ENCODE data around the gene FARS2. TPM values are rescaled to one million over a fixed set of nuclear protein-coding genes. Genes with fewer than 3 reads are reported as not detected.

FARS2 gene
- total RNA-seq, 1 experiment from 2014 or later = 13.8 TPM

DNA sequence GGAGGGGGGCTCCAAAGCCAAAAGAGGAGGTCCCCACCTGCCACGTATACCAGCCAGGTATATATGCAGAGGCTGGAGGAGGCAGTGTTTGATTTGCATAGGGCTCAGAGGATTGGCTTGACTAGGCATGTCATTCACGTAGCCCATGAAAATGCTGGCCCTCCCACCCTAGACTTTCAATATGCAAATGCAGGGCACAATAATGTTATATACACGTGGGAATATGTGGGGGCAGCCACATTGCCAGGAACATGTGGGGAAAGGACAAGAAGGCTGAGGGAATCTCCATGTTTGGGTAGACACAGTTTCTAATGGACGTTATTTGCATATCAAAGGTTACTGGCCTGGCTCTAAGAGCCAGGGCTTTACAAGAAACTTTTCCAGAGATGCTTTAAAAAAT lies 301.8 kb downstream of the FARS2 start:
- intact Hi-C loops (cut with micrococcal nuclease) = no loop called here
- Histone ChIP-seq H3K36me3 (ENCODE audit: control insufficient read depth in 1 of 2, insufficient read depth in 2 of 2, low read length in 2 of 2) (no peaks in the 10 kb centered on the region), H3K27me3 (ENCODE audit: insufficient read depth, low read length) (no peaks in the 10 kb centered on the region), H3K9me2 (ENCODE audit: insufficient read depth) (no peaks in the 10 kb centered on the region), H3K9me3 (ENCODE audit: control insufficient read depth in 1 of 2, insufficient read depth in 1 of 2, low read depth in 1 of 2, low read length in 2 of 2) (no peaks in the 10 kb centered on the region), H3K79me2 (ENCODE audit: insufficient read depth, low read length) (no peaks in the 10 kb centered on the region), H3K4me1 (ENCODE audit: control insufficient read depth in 1 of 2, insufficient read depth in 2 of 2, low read length in 2 of 2) (peaks cover 0 to 6% of the 10 kb centered on the region in 2 experiments; a peak in 1 of 4 replicates), H3K27ac (ENCODE audit: low read depth, low read length) (no peak overlapping the region), H2AFZ (ENCODE audit: low read depth, low read length, poor library complexity, severe bottlenecking) (no peak overlapping the region), H3K9ac (ENCODE audit: low read length) (no peak overlapping the region), H3K4me3 (replicated peaks in 1 of 2; ENCODE audit: low read depth in 1 of 2, low read length in 2 of 2) (no peak overlapping the region), H4K20me1 (ENCODE audit: insufficient read depth) (no peaks in the 10 kb centered on the region), H3K4me2 (ENCODE audit: low read length) (no peak overlapping the region)
- no peak for TF ChIP-seq SIN3A (IDR thresholded peaks at IDR 0.05; ENCODE audit: low read depth)
- no peak for TF ChIP-seq EZH2 (IDR thresholded peaks at IDR 0.05)
- TF ChIP-seq ZFX (IDR thresholded peaks at IDR 0.05) = no peak
- TF ChIP-seq POLR2A (IDR thresholded peaks at IDR 0.05; ENCODE audit: borderline replicate concordance, extremely low read depth, insufficient read depth, insufficient read length) = no peak
- TF ChIP-seq, protein P1, sequence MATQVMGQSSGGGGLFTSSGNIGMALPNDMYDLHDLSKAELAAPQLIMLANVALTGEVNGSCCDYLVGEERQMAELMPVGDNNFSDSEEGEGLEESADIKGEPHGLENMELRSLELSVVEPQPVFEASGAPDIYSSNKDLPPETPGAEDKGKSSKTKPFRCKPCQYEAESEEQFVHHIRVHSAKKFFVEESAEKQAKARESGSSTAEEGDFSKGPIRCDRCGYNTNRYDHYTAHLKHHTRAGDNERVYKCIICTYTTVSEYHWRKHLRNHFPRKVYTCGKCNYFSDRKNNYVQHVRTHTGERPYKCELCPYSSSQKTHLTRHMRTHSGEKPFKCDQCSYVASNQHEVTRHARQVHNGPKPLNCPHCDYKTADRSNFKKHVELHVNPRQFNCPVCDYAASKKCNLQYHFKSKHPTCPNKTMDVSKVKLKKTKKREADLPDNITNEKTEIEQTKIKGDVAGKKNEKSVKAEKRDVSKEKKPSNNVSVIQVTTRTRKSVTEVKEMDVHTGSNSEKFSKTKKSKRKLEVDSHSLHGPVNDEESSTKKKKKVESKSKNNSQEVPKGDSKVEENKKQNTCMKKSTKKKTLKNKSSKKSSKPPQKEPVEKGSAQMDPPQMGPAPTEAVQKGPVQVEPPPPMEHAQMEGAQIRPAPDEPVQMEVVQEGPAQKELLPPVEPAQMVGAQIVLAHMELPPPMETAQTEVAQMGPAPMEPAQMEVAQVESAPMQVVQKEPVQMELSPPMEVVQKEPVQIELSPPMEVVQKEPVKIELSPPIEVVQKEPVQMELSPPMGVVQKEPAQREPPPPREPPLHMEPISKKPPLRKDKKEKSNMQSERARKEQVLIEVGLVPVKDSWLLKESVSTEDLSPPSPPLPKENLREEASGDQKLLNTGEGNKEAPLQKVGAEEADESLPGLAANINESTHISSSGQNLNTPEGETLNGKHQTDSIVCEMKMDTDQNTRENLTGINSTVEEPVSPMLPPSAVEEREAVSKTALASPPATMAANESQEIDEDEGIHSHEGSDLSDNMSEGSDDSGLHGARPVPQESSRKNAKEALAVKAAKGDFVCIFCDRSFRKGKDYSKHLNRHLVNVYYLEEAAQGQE (IDR thresholded peaks at IDR 0.05; ENCODE audit: low read depth) = no peak
- TF ChIP-seq TCF7L2 (IDR thresholded peaks at IDR 0.05; ENCODE audit: borderline replicate concordance, extremely low read depth, insufficient read depth, insufficient read length) = no peak
- TF ChIP-seq RAD21 (IDR thresholded peaks at IDR 0.05; ENCODE audit: low read depth) = no peak
- no peak for TF ChIP-seq EGR1 (IDR thresholded peaks at IDR 0.05; ENCODE audit: low read depth)
- TF ChIP-seq ELF1 (IDR thresholded peaks at IDR 0.05; ENCODE audit: borderline replicate concordance, low read depth) = no peak
- TF ChIP-seq FOSL1 (IDR thresholded peaks at IDR 0.05; ENCODE audit: low read depth) = no peak
- TF ChIP-seq POLR2AphosphoS5 (IDR thresholded peaks at IDR 0.05; ENCODE audit: low read depth, low read length) = no peak
- TF ChIP-seq, protein P2, sequence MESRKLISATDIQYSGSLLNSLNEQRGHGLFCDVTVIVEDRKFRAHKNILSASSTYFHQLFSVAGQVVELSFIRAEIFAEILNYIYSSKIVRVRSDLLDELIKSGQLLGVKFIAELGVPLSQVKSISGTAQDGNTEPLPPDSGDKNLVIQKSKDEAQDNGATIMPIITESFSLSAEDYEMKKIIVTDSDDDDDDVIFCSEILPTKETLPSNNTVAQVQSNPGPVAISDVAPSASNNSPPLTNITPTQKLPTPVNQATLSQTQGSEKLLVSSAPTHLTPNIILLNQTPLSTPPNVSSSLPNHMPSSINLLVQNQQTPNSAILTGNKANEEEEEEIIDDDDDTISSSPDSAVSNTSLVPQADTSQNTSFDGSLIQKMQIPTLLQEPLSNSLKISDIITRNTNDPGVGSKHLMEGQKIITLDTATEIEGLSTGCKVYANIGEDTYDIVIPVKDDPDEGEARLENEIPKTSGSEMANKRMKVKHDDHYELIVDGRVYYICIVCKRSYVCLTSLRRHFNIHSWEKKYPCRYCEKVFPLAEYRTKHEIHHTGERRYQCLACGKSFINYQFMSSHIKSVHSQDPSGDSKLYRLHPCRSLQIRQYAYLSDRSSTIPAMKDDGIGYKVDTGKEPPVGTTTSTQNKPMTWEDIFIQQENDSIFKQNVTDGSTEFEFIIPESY (IDR thresholded peaks at IDR 0.05; ENCODE audit: extremely low read depth, insufficient replicate concordance, low read length) = no peak
- no peak for TF ChIP-seq EZH2phosphoT487 (IDR thresholded peaks at IDR 0.05; ENCODE audit: borderline replicate concordance)
- TF ChIP-seq, protein P3, sequence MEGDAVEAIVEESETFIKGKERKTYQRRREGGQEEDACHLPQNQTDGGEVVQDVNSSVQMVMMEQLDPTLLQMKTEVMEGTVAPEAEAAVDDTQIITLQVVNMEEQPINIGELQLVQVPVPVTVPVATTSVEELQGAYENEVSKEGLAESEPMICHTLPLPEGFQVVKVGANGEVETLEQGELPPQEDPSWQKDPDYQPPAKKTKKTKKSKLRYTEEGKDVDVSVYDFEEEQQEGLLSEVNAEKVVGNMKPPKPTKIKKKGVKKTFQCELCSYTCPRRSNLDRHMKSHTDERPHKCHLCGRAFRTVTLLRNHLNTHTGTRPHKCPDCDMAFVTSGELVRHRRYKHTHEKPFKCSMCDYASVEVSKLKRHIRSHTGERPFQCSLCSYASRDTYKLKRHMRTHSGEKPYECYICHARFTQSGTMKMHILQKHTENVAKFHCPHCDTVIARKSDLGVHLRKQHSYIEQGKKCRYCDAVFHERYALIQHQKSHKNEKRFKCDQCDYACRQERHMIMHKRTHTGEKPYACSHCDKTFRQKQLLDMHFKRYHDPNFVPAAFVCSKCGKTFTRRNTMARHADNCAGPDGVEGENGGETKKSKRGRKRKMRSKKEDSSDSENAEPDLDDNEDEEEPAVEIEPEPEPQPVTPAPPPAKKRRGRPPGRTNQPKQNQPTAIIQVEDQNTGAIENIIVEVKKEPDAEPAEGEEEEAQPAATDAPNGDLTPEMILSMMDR (IDR thresholded peaks at IDR 0.05 in 2 of 3, conservative IDR thresholded peaks at IDR 0.05 in 1 of 3; ENCODE audit: borderline replicate concordance in 1 of 3, insufficient read depth in 1 of 3, low read depth in 2 of 3, low read length in 2 of 3) = no peak
- no peak for TF ChIP-seq JUND (IDR thresholded peaks at IDR 0.05)
- no peak for TF ChIP-seq SRF (IDR thresholded peaks at IDR 0.05; ENCODE audit: low read depth)
- TF ChIP-seq, protein P4, sequence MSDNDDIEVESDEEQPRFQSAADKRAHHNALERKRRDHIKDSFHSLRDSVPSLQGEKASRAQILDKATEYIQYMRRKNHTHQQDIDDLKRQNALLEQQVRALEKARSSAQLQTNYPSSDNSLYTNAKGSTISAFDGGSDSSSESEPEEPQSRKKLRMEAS (IDR thresholded peaks at IDR 0.05) = no peak
- no TSS peak for BruUV-seq (replicated peaks)
- POLR2A ChIA-PET = no interaction called here
- CTCF ChIA-PET = no interaction called here
- no peak for ATAC-seq
- RAD21 ChIA-PET (ENCODE audit: low non-redundant PET in 1 of 2, low total read pairs in 2 of 2, uncharacterized antibody in 2 of 2, unreplicated experiment in 2 of 2) = no interaction called here
- no peak for DNase-seq (ENCODE audit: low read depth, low spot score)

Data from HCT116 (cell line).